ENCODE data around the gene C1orf167. TPM values are rescaled to one million over a fixed set of nuclear protein-coding genes. Genes with fewer than 3 reads are reported as not detected.
"Not testable (repeated sequence)": the region's sequence is repeated elsewhere in the genome, so short reads cannot be mapped to it uniquely, and the experiment has no call there.

Gene C1orf167
- total RNA-seq, 1 experiment from 2014 or later: not detected

DNA sequence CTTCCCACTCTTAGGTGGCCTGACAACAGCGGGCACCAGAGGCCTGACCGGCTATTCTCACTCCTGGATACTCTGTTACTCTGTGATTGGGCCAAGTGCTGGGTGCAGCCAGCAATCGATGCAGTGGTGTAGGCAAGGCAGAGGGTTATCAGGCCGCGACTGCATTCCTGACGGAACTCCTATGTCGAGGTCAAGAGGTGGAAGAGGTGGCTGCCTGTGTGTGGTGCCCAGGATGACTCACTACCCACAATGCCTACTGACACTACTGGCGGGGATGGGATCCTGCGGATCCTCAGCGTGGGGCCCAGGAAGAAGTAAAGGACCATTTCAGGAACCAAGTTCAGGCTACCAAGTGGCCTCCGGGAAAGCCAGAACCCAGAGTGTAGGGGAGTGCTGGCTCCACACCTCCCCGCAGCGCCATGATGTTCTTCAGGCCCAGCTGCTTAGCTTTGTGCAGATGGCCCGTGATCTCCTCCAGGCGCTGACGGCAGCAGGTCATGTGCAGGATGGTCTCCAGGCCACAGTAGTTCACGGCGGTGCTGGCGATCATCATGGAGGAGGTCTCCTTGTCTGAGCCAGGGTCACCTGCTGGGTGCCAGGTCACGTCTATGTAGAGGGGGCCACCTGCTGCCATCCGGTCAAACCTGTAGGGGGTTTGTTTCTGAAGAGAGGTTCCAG is 38.9 kb downstream of the C1orf167 start:
- no peak for DNase-seq
- Histone ChIP-seq H4K20me1 (ENCODE audit: insufficient read depth, low read depth, low read length) (no peaks in the 10 kb centered on the region), H3K27me3 (ENCODE audit: low read length) (no peaks in the 10 kb centered on the region), H3K4me3 (ENCODE audit: low read length) (no peak overlapping the region), H3K4me2 (ENCODE audit: low read depth, low read length, poor library complexity, severe bottlenecking) (no peak overlapping the region), H3K9ac (ENCODE audit: low read length) (no peak overlapping the region), H3K27ac (ENCODE audit: low read length) (no peak overlapping the region), H3K36me3 (ENCODE audit: insufficient read depth, low read length) (no peaks in the 10 kb centered on the region), H2AFZ (ENCODE audit: low read length) (no peak overlapping the region), H3K4me1 (ENCODE audit: low read length) (peaks cover 29% of the 10 kb centered on the region), H3K79me2 (ENCODE audit: low read length) (peaks cover 12% of the 10 kb centered on the region), H3K9me2 (replicated peaks; ENCODE audit: insufficient read depth, low read length) (no peaks in the 10 kb centered on the region), H3K9me3 (ENCODE audit: low read length) (no peaks in the 10 kb centered on the region)

DNA sequence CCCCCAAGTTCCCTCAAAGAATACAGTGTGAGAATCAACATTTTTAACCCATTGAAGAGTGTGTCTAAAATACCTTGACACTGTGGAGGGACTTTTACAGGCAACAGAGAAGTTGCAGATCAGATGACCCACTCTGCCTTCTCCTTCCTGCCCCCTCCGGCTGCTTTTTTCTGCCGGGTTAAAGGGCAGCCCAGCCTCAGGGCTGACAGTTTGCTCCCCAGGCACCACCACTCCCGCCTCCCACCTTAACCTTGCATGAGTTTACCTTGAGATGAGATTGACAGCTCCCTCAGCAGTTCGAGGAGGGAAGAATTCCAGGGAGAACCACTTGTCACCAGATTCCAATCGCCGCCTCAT is 40.6 kb downstream of the C1orf167 start:
- Histone ChIP-seq H3K4me2 (ENCODE audit: low read depth, low read length, poor library complexity, severe bottlenecking) (peak overlapping the region; percentile 82), H3K9me3 (ENCODE audit: low read length) (no peaks in the 10 kb centered on the region), H3K36me3 (ENCODE audit: insufficient read depth, low read length) (no peaks in the 10 kb centered on the region; the same call in 1 of the 2 replicates), H3K79me2 (ENCODE audit: low read length) (peaks cover 26% of the 10 kb centered on the region), H3K4me1 (ENCODE audit: low read length) (peaks cover 39% of the 10 kb centered on the region), H3K27me3 (ENCODE audit: low read length) (no peaks in the 10 kb centered on the region), H3K27ac (ENCODE audit: low read length) (no peak overlapping the region), H3K9ac (ENCODE audit: low read length) (peak overlapping the region; percentile 60), H4K20me1 (ENCODE audit: insufficient read depth, low read depth, low read length) (no peaks in the 10 kb centered on the region), H3K4me3 (ENCODE audit: low read length) (peak overlapping the region; percentile 58; the same call in 1 of the 2 replicates), H2AFZ (ENCODE audit: low read length) (no peak overlapping the region), H3K9me2 (replicated peaks; ENCODE audit: insufficient read depth, low read length) (no peaks in the 10 kb centered on the region)
- DNase-seq: no peak

DNA sequence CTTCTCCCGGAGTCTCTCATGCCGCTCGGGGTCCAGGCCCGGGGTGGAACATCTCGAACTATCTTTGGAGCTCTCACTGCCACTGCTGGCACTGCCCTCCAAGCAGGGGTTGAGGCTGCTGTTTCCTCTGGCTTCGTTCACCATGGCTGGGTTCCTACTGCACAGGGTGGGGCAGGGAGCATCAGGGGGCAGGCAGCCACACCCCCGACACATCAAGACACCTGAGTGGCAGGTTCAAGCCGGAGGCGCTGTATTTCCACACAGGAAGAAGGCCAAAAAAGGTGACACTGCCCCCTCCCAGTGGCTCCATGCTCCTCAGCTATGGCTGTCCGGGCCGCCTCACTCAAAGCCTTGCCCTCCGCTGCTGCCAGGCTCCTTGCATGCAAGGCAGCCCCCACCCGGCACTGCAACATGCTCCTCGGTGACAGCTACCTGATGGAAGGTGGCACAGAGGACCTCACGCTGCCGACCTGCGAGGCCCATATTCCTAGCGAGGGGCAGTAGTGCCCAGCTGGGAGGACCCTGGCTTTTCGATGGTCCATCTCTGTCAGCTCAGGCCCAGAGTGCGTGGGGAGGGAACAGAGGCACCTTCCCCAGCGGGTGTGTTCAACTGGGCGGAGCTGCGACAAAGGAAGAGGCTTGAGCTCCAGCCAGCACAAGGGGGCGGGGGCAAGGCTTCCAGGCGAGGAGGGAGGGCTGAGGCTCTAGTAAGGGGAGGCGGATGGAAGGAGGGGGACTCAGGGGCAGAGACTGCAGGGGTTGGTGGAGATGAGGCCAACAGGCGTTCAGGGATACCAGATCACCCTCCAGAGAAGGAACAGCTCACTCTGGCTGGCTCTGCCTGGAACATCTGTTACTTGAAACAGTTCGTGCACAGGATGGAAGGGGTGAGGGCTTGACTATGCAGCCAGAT is 41.2 kb downstream of the C1orf167 start:
- H3K27ac ChIP-seq (ENCODE audit: low read length): peak overlapping the region; percentile 31
- H3K36me3 ChIP-seq (ENCODE audit: insufficient read depth, low read length): peaks cover under 1% of the 10 kb centered on the region; the same call in 1 of the 2 replicates
- H3K9ac ChIP-seq (ENCODE audit: low read length): peak overlapping the region; percentile 60
- no peaks in the 10 kb centered on the region for H4K20me1 ChIP-seq (ENCODE audit: insufficient read depth, low read depth, low read length)
- no peaks in the 10 kb centered on the region for H3K27me3 ChIP-seq (ENCODE audit: low read length)
- H3K9me2 ChIP-seq (replicated peaks; ENCODE audit: insufficient read depth, low read length): no peaks in the 10 kb centered on the region
- 0 out of 2 replicates have a peak overlapping the region, but pooled peaks have one; percentile 9 for H2AFZ ChIP-seq (ENCODE audit: low read length)
- H3K4me1 ChIP-seq (ENCODE audit: low read length): peaks cover 46% of the 10 kb centered on the region
- H3K4me3 ChIP-seq (ENCODE audit: low read length): peak overlapping the region; percentile 58; the same call in 1 of the 2 replicates
- peaks cover 32% of the 10 kb centered on the region for H3K79me2 ChIP-seq (ENCODE audit: low read length)
- no peaks in the 10 kb centered on the region for H3K9me3 ChIP-seq (ENCODE audit: low read length)
- peak overlapping the region; percentile 82 for H3K4me2 ChIP-seq (ENCODE audit: low read depth, low read length, poor library complexity, severe bottlenecking)
- peak; percentile 91 for DNase-seq

DNA sequence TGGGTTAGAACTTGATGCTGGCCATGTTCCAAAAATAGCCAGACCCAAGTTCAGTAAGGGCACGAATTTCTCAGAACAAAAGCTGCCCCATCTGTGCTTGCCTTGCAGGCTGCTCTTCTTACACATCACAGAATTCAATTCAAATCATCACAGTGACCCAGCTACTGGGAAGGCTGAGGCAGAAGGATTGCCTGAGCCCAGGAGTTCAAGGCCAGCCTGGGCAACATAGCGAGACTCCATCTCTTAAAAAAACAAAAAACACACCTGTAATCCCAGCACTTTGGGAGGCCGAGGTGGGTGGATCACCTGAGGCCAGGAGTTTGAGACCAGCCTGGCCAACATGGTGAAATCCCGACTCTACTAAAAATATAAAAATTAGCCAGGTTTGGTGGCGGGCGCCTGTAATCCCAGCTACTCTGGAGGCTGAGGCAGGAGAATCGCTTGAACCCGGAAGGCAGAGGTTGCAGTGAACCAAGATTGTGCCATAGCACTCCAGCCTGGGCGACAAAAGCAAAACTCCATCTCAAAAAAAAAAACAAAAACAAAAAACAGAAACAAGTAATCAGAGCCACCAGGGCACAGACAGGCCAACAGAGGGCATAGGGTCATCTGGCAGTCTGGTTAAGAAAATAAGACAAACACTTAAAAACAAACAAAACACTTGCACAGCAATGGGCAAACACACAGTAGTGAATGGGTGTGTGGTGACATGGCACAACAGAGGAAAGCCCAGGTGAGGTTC is 42.1 kb downstream of the C1orf167 start:
- not testable (repeated sequence) for H4K20me1 ChIP-seq (ENCODE audit: insufficient read depth, low read depth, low read length); H3K36me3 ChIP-seq (ENCODE audit: insufficient read depth, low read length); DNase-seq; H3K9me2 ChIP-seq (replicated peaks; ENCODE audit: insufficient read depth, low read length); H3K9me3 ChIP-seq (ENCODE audit: low read length); H3K27me3 ChIP-seq (ENCODE audit: low read length)
- peaks cover 48% of the 10 kb centered on the region for H3K4me1 ChIP-seq (ENCODE audit: low read length)
- peak overlapping the region; percentile 31 for H3K27ac ChIP-seq (ENCODE audit: low read length)
- peak overlapping the region; percentile 82 for H3K4me2 ChIP-seq (ENCODE audit: low read depth, low read length, poor library complexity, severe bottlenecking)
- H3K79me2 ChIP-seq (ENCODE audit: low read length): peaks cover 41% of the 10 kb centered on the region
- peak overlapping the region; percentile 74 for H3K4me3 ChIP-seq (ENCODE audit: low read length)
- 0 out of 2 replicates have a peak overlapping the region, but pooled peaks have one; percentile 9 for H2AFZ ChIP-seq (ENCODE audit: low read length)
- peak overlapping the region; percentile 81 for H3K9ac ChIP-seq (ENCODE audit: low read length)

DNA sequence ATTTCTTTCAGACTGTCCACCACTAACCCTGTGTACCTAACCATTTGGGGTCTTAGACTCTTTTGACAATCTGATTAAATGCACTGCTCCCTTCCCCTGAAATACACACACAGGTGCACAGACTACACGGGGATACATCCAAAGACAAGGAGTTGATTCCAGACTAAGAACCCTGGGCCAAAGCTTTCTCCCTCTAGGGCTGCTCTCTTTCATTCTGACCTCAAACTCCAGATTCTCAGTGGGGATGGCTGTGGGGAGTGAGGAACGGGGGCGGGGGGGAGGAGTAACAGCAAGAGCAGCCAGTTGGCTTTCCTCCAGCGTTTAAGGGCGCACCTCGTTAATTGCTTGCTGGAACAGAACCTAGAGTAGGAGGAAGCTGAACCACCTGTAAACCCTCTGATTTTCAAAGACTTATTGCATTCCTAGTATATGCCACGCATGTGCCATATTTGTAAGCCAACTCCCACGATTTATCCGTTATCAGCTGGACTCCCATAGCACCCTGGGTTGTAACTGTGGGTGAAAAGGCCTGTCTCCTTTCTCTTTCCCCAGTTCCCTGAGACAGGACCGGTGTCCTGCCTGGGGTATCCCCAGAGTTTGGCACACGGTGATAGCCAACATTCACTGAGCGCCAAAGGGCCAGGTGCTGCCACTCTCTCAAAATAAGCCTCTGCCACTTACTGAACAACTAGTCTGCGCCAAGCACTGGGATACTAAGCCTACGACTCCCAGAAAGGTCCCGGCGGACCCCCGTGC is 42.9 kb downstream of the C1orf167 start:
- Histone ChIP-seq H3K4me3 (ENCODE audit: low read length) (peak overlapping the region; percentile 74), H3K9ac (ENCODE audit: low read length) (peak overlapping the region; percentile 81), H3K27me3 (ENCODE audit: low read length) (no peaks in the 10 kb centered on the region), H3K4me2 (ENCODE audit: low read depth, low read length, poor library complexity, severe bottlenecking) (peak overlapping the region; percentile 82), H4K20me1 (ENCODE audit: insufficient read depth, low read depth, low read length) (no peaks in the 10 kb centered on the region), H3K79me2 (ENCODE audit: low read length) (peaks cover 48% of the 10 kb centered on the region), H3K9me2 (replicated peaks; ENCODE audit: insufficient read depth, low read length) (no peaks in the 10 kb centered on the region), H2AFZ (ENCODE audit: low read length) (peak overlapping the region; percentile 85; the same call in 1 of the 2 replicates), H3K4me1 (ENCODE audit: low read length) (peaks cover 48% of the 10 kb centered on the region), H3K36me3 (ENCODE audit: insufficient read depth, low read length) (peaks cover 13% of the 10 kb centered on the region; the same call in 1 of the 2 replicates), H3K27ac (ENCODE audit: low read length) (peak overlapping the region; percentile 67), H3K9me3 (ENCODE audit: low read length) (no peaks in the 10 kb centered on the region)
- peak; percentile 71 for DNase-seq

DNA sequence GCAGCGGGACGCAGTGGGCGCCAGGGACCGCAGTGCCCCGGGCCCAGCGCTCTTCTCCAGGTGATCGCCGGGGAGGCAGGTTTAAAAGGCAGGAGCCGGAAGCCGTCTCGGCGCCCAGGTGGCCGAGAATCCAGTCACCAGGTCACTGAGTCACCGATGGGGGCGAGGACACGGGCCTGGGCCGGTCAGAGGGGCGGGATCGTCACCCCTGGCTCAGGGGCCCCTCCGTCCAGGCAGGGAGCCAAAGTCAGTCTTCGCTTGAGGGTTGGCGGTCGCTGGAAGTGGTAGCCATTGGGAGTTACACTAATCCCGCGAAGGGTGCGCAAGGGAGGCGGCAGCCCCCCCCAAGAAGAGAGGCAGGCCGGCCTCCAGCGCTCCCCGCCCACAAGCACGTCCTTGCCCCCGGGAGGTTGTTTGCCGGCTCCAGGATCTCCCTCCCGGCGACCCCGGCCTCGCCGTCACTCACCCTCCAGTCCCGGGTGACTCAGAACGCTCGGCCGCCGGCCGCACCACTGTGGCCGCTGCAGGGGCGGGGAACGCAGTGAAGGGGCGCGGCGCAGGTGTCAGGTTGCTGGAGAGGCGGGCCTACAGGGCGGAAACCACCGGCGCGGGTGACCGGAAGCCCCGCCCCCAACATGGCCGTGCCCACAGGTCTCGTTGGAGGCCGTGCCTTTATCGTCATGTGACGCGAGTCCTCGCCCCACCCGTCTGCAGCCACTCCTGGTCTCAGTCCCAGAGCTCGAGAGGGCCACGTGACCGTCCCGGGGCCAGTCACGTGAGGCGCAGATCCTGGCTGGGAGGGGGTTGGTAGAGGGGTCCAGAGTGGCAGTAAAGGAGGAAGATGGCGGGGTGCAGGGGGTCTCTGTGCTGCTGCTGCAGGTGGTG is 43.7 kb downstream of the C1orf167 start, which contains the start of the genes CLCN6 and MTHFR:
CLCN6 (plus strand) TSS at position 770 of the 885 bp plus-strand sequence; CDS start at position 842, 72 bp downstream.
MTHFR (minus strand) TSS at position 543 of the 885 bp plus-strand sequence. CDS start 2,848 bp downstream, outside the sequence.
- no peaks in the 10 kb centered on the region for H3K9me2 ChIP-seq (replicated peaks; ENCODE audit: insufficient read depth, low read length)
- H3K79me2 ChIP-seq (ENCODE audit: low read length): peaks cover 55% of the 10 kb centered on the region
- DNase-seq: peak; percentile 100
- no peaks in the 10 kb centered on the region for H3K27me3 ChIP-seq (ENCODE audit: low read length)
- peak within 1 kb of the TSS; percentile 85 for H2AFZ ChIP-seq (ENCODE audit: low read length)
- peak within 1 kb of the TSS; percentile 82 for H3K4me2 ChIP-seq (ENCODE audit: low read depth, low read length, poor library complexity, severe bottlenecking)
- H3K4me3 ChIP-seq (ENCODE audit: low read length): peak within 1 kb of the TSS; percentile 74
- peaks cover 18% of the 10 kb centered on the region; the same call in 1 of the 2 replicates for H3K36me3 ChIP-seq (ENCODE audit: insufficient read depth, low read length)
- H3K27ac ChIP-seq (ENCODE audit: low read length): peak within 1 kb of the TSS; percentile 67
- peak within 1 kb of the TSS; percentile 81 for H3K9ac ChIP-seq (ENCODE audit: low read length)
- H3K9me3 ChIP-seq (ENCODE audit: low read length): no peaks in the 10 kb centered on the region
- no peaks in the 10 kb centered on the region for H4K20me1 ChIP-seq (ENCODE audit: insufficient read depth, low read depth, low read length)
- peaks cover 48% of the 10 kb centered on the region for H3K4me1 ChIP-seq (ENCODE audit: low read length)
